ENCODE results near the gene PPP1R9A. TPM values are rescaled to one million over a fixed set of nuclear protein-coding genes. Genes with fewer than 3 reads are reported as not detected.

The PPP1R9A gene
- total and polyA plus RNA-seq, 7 donors, result 1.8 to 51.3 (median 43.5) TPM

- no peaks in the 10 kb centered on the region for H3K36me3 ChIP-seq
- H3K27me3 ChIP-seq, result peaks cover 0 to 7% (median 0%) of the 10 kb centered on the region in 3 donors
- WGBS, 2 donors, result 79 to 82% methylated on average over 9 of the region's 9 CpGs
- no peak for TF ChIP-seq POLR2AphosphoS5 (IDR thresholded peaks at IDR 0.05)
- TF ChIP-seq CTCF (IDR thresholded peaks at IDR 0.05), result no peak
- TF ChIP-seq POLR2A (IDR thresholded peaks at IDR 0.05), result no peak
- no peak for TF ChIP-seq EP300 (IDR thresholded peaks at IDR 0.05)
- intact Hi-C loops (cut with DNase I), result no loop called here
- no peak for DNase-seq
- H3K9me3 ChIP-seq, result no peaks in the 10 kb centered on the region
- H3K27ac ChIP-seq, result no peak overlapping the region
- H3K4me3 ChIP-seq, result no peak overlapping the region
- H3K4me1 ChIP-seq, result no peaks in the 10 kb centered on the region
Observed at GRCh38 chr7:95303013-95303905, 395.9 kb downstream of the PPP1R9A start.

GRCh38 chr7:95304990-95305389, 397.6 kb downstream of the PPP1R9A start:
- Histone ChIP-seq H3K27ac (no peak overlapping the region), H3K9me3 (no peaks in the 10 kb centered on the region), H3K4me1 (no peaks in the 10 kb centered on the region), H3K4me3 (no peak overlapping the region), H3K27me3 (peaks cover 0 to 7% (median 0%) of the 10 kb centered on the region in 3 donors), H3K36me3 (no peaks in the 10 kb centered on the region)
- intact Hi-C loops (cut with DNase I), result no loop called here
- WGBS, 2 donors, result 73 to 86% methylated on average over 7 of the region's 7 CpGs
- DNase-seq, result no peak
- no peak for TF ChIP-seq POLR2A (IDR thresholded peaks at IDR 0.05)
- TF ChIP-seq POLR2AphosphoS5 (IDR thresholded peaks at IDR 0.05), result no peak
- no peak for TF ChIP-seq CTCF (IDR thresholded peaks at IDR 0.05)
- no peak for TF ChIP-seq EP300 (IDR thresholded peaks at IDR 0.05)

- 88 to 95% methylated on average over 2 of the region's 2 CpGs for WGBS, 2 donors
- no peaks in the 10 kb centered on the region for H3K9me3 ChIP-seq
- no peak overlapping the region for H3K27ac ChIP-seq
- TF ChIP-seq EP300 (IDR thresholded peaks at IDR 0.05), result no peak
- no peak for TF ChIP-seq POLR2A (IDR thresholded peaks at IDR 0.05)
- no peak for TF ChIP-seq POLR2AphosphoS5 (IDR thresholded peaks at IDR 0.05)
- no peak for TF ChIP-seq CTCF (IDR thresholded peaks at IDR 0.05)
- no peak for DNase-seq
- intact Hi-C loops (cut with DNase I), result no loop called here
- H3K4me3 ChIP-seq, result no peak overlapping the region
- H3K4me1 ChIP-seq, result no peaks in the 10 kb centered on the region
- H3K36me3 ChIP-seq, result no peaks in the 10 kb centered on the region
- peaks cover 0 to 4% (median 0%) of the 10 kb centered on the region in 3 donors for H3K27me3 ChIP-seq
Observed at GRCh38 chr7:95309951-95310350, 402.6 kb downstream of the PPP1R9A start.

- Histone ChIP-seq H3K27ac (no peak overlapping the region), H3K4me1 (no peaks in the 10 kb centered on the region), H3K4me3 (no peak overlapping the region), H3K9me3 (no peaks in the 10 kb centered on the region), H3K27me3 (no peaks in the 10 kb centered on the region), H3K36me3 (no peaks in the 10 kb centered on the region)
- 89 to 90% methylated on average over 2 of the region's 2 CpGs for WGBS, 2 donors
- TF ChIP-seq CTCF (IDR thresholded peaks at IDR 0.05) (no peak), EP300 (IDR thresholded peaks at IDR 0.05) (no peak), POLR2AphosphoS5 (IDR thresholded peaks at IDR 0.05) (no peak), POLR2A (IDR thresholded peaks at IDR 0.05) (no peak)
- intact Hi-C loops (cut with DNase I), result no loop called here
- no peak for DNase-seq
Observed at GRCh38 chr7:95311389-95311788, 404.0 kb downstream of the PPP1R9A start.

Data from sigmoid colon (tissue), 7 donors.